ENCODE measurements around the gene FYN. TPM values are rescaled to one million over a fixed set of nuclear protein-coding genes. Genes with fewer than 3 reads are reported as not detected.

The FYN gene
- total RNA-seq, 1 donor from 2014 or later = 124 TPM

- Histone ChIP-seq H3K9me3 (ENCODE audit: control insufficient read depth in 3 of 3, low read length in 3 of 3) (no peaks in the 10 kb centered on the region), H3K4me3 (ENCODE audit: low read length in 3 of 3) (no peak overlapping the region), H3K36me3 (ENCODE audit: control insufficient read depth in 3 of 3, insufficient read depth in 3 of 3, low read length in 3 of 3) (no peaks in the 10 kb centered on the region), H3K9ac (ENCODE audit: low read depth in 1 of 3, low read length in 3 of 3) (no peak overlapping the region), H3K27ac (ENCODE audit: low read depth, low read length) (no peak overlapping the region), H3K27me3 (ENCODE audit: control insufficient read depth in 3 of 3, insufficient read depth in 3 of 3, low read length in 3 of 3) (no peaks in the 10 kb centered on the region), H3K4me1 (ENCODE audit: control insufficient read depth in 3 of 3, insufficient read depth in 3 of 3, low read length in 3 of 3) (peaks cover 5 to 7% (median 5%) of the 10 kb centered on the region in 3 donors)
Observed at GRCh38 chr6:111776236-111777221, 96.7 kb downstream of the FYN start.

GRCh38 chr6:111775145-111775922, 97.9 kb downstream of the FYN start:
- H3K36me3 ChIP-seq (ENCODE audit: control insufficient read depth in 3 of 3, insufficient read depth in 3 of 3, low read length in 3 of 3) = no peaks in the 10 kb centered on the region
- no peaks in the 10 kb centered on the region for H3K27me3 ChIP-seq (ENCODE audit: control insufficient read depth in 3 of 3, insufficient read depth in 3 of 3, low read length in 3 of 3)
- H3K4me3 ChIP-seq (ENCODE audit: low read length in 3 of 3) = no peak overlapping the region
- no peaks in the 10 kb centered on the region for H3K9me3 ChIP-seq (ENCODE audit: control insufficient read depth in 3 of 3, low read length in 3 of 3)
- H3K27ac ChIP-seq (ENCODE audit: low read depth, low read length) = no peak overlapping the region
- H3K9ac ChIP-seq (ENCODE audit: low read depth in 1 of 3, low read length in 3 of 3) = no peak overlapping the region
- H3K4me1 ChIP-seq (ENCODE audit: control insufficient read depth in 3 of 3, insufficient read depth in 3 of 3, low read length in 3 of 3) = no peaks in the 10 kb centered on the region

- no peaks in the 10 kb centered on the region for H3K36me3 ChIP-seq (ENCODE audit: control insufficient read depth in 3 of 3, insufficient read depth in 3 of 3, low read length in 3 of 3)
- no peak overlapping the region for H3K27ac ChIP-seq (ENCODE audit: low read depth, low read length)
- no peaks in the 10 kb centered on the region for H3K9me3 ChIP-seq (ENCODE audit: control insufficient read depth in 3 of 3, low read length in 3 of 3)
- no peaks in the 10 kb centered on the region for H3K4me1 ChIP-seq (ENCODE audit: control insufficient read depth in 3 of 3, insufficient read depth in 3 of 3, low read length in 3 of 3)
- H3K9ac ChIP-seq (ENCODE audit: low read depth in 1 of 3, low read length in 3 of 3) = no peak overlapping the region
- no peak overlapping the region for H3K4me3 ChIP-seq (ENCODE audit: low read length in 3 of 3)
- H3K27me3 ChIP-seq (ENCODE audit: control insufficient read depth in 3 of 3, insufficient read depth in 3 of 3, low read length in 3 of 3) = no peaks in the 10 kb centered on the region
Observed at GRCh38 chr6:111774346-111774703, 98.9 kb downstream of the FYN start.

DNA sequence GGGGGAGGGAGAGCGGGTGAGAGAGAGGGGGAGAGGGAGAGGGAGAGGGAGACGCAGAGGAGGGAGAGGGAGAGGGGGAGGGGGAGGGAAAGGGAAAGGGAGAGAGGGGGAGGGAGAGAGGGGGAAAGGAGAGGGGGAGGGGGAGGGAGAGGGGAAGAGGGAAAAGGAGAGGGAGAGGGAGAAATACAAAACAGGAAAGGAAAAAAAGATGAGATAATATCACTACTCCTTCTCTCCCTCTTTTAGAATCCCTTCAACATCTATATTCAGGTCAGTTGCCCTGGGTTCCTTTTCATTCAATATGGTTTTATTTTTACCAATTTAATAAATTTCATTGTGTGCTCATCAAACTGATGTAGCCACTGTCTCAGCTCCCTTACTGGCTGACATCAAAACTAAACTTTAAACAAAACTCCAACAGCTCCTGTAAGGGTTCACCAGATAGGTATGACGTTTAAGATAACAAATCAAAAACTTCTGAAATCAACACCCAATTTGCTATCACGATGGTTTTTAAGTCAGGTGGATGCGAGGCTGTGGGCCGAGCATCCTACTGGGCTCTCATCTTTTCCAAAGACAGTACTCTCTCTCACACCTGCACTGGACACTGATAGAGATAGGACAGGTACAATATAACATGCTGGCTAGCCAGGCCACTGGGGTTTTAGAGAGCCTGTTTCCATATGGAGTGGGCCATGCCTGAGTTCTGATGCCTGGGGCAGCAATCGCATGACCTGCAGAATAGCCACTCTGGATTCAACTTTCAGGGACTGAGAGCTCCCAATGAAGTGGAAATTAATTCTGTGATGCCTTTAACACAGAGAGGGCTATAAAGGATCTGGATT, 99.5 kb downstream of the FYN start:
- H3K27me3 ChIP-seq (ENCODE audit: control insufficient read depth in 3 of 3, insufficient read depth in 3 of 3, low read length in 3 of 3) = no peaks in the 10 kb centered on the region
- H3K4me3 ChIP-seq (ENCODE audit: low read length in 3 of 3) = no peak overlapping the region
- H3K9ac ChIP-seq (ENCODE audit: low read depth in 1 of 3, low read length in 3 of 3) = no peak overlapping the region
- H3K9me3 ChIP-seq (ENCODE audit: control insufficient read depth in 3 of 3, low read length in 3 of 3) = no peaks in the 10 kb centered on the region
- no peak overlapping the region for H3K27ac ChIP-seq (ENCODE audit: low read depth, low read length)
- H3K36me3 ChIP-seq (ENCODE audit: control insufficient read depth in 3 of 3, insufficient read depth in 3 of 3, low read length in 3 of 3) = no peaks in the 10 kb centered on the region
- H3K4me1 ChIP-seq (ENCODE audit: control insufficient read depth in 3 of 3, insufficient read depth in 3 of 3, low read length in 3 of 3) = no peaks in the 10 kb centered on the region

- Histone ChIP-seq H3K9me3 (ENCODE audit: control insufficient read depth in 3 of 3, low read length in 3 of 3) (no peaks in the 10 kb centered on the region), H3K36me3 (ENCODE audit: control insufficient read depth in 3 of 3, insufficient read depth in 3 of 3, low read length in 3 of 3) (no peaks in the 10 kb centered on the region), H3K4me3 (ENCODE audit: low read length in 3 of 3) (no peak overlapping the region), H3K9ac (ENCODE audit: low read depth in 1 of 3, low read length in 3 of 3) (no peak overlapping the region), H3K27ac (ENCODE audit: low read depth, low read length) (no peak overlapping the region), H3K4me1 (ENCODE audit: control insufficient read depth in 3 of 3, insufficient read depth in 3 of 3, low read length in 3 of 3) (no peaks in the 10 kb centered on the region), H3K27me3 (ENCODE audit: control insufficient read depth in 3 of 3, insufficient read depth in 3 of 3, low read length in 3 of 3) (no peaks in the 10 kb centered on the region)
Observed at GRCh38 chr6:111772381-111772780, 100.9 kb downstream of the FYN start.

DNA sequence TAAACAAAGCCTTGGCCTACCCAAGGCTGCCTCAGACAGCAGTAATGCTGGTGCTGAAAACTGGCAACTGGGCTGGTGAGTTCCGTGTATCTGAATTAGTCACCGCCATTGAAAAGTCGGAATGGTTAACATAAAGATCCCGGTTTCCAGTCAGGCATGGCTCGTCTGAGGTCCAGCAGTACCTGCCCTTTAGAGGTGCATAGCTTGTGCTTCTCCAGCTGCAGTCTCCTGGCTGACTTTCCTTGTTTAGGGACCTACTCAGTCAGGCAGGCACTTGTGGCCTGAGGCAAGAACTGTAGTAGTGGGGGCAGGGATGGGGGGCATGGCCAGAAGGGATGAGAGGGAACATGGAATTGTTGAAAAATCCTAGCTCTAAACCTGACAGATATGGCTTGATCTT, 101.6 kb downstream of the FYN start:
- Histone ChIP-seq H3K4me1 (ENCODE audit: control insufficient read depth in 3 of 3, insufficient read depth in 3 of 3, low read length in 3 of 3) (no peaks in the 10 kb centered on the region), H3K36me3 (ENCODE audit: control insufficient read depth in 3 of 3, insufficient read depth in 3 of 3, low read length in 3 of 3) (no peaks in the 10 kb centered on the region), H3K27ac (ENCODE audit: low read depth, low read length) (no peak overlapping the region), H3K4me3 (ENCODE audit: low read length in 3 of 3) (no peak overlapping the region), H3K9me3 (ENCODE audit: control insufficient read depth in 3 of 3, low read length in 3 of 3) (no peaks in the 10 kb centered on the region), H3K9ac (ENCODE audit: low read depth in 1 of 3, low read length in 3 of 3) (no peak overlapping the region), H3K27me3 (ENCODE audit: control insufficient read depth in 3 of 3, insufficient read depth in 3 of 3, low read length in 3 of 3) (no peaks in the 10 kb centered on the region)

DNA sequence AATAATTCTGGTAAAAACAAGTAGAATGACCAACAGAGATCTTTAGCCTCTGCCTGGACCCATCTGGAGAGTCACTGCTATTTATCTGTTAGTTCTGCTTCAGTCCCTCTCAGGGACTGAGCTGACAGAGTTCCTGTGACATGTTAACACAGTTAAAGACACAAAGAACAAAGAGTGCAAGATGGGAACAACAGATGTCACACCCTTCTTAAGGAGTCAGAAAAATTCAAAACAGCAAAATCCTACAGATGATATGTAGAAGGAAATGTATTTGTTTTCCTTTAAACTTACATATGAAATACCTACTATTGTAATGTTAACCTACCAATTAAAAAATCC, 102.2 kb downstream of the FYN start:
- no peak overlapping the region for H3K27ac ChIP-seq (ENCODE audit: low read depth, low read length)
- no peaks in the 10 kb centered on the region for H3K36me3 ChIP-seq (ENCODE audit: control insufficient read depth in 3 of 3, insufficient read depth in 3 of 3, low read length in 3 of 3)
- H3K9me3 ChIP-seq (ENCODE audit: control insufficient read depth in 3 of 3, low read length in 3 of 3) = no peaks in the 10 kb centered on the region
- H3K27me3 ChIP-seq (ENCODE audit: control insufficient read depth in 3 of 3, insufficient read depth in 3 of 3, low read length in 3 of 3) = no peaks in the 10 kb centered on the region
- H3K4me3 ChIP-seq (ENCODE audit: low read length in 3 of 3) = no peak overlapping the region
- H3K4me1 ChIP-seq (ENCODE audit: control insufficient read depth in 3 of 3, insufficient read depth in 3 of 3, low read length in 3 of 3) = no peaks in the 10 kb centered on the region
- H3K9ac ChIP-seq (ENCODE audit: low read depth in 1 of 3, low read length in 3 of 3) = no peak overlapping the region

GRCh38 chr6:111770263-111771093, 102.8 kb downstream of the FYN start:
- Histone ChIP-seq H3K36me3 (ENCODE audit: control insufficient read depth in 3 of 3, insufficient read depth in 3 of 3, low read length in 3 of 3) (no peaks in the 10 kb centered on the region), H3K4me1 (ENCODE audit: control insufficient read depth in 3 of 3, insufficient read depth in 3 of 3, low read length in 3 of 3) (no peaks in the 10 kb centered on the region), H3K27me3 (ENCODE audit: control insufficient read depth in 3 of 3, insufficient read depth in 3 of 3, low read length in 3 of 3) (no peaks in the 10 kb centered on the region), H3K9me3 (ENCODE audit: control insufficient read depth in 3 of 3, low read length in 3 of 3) (no peaks in the 10 kb centered on the region), H3K9ac (ENCODE audit: low read depth in 1 of 3, low read length in 3 of 3) (no peak overlapping the region), H3K27ac (ENCODE audit: low read depth, low read length) (no peak overlapping the region), H3K4me3 (ENCODE audit: low read length in 3 of 3) (no peak overlapping the region)

DNA sequence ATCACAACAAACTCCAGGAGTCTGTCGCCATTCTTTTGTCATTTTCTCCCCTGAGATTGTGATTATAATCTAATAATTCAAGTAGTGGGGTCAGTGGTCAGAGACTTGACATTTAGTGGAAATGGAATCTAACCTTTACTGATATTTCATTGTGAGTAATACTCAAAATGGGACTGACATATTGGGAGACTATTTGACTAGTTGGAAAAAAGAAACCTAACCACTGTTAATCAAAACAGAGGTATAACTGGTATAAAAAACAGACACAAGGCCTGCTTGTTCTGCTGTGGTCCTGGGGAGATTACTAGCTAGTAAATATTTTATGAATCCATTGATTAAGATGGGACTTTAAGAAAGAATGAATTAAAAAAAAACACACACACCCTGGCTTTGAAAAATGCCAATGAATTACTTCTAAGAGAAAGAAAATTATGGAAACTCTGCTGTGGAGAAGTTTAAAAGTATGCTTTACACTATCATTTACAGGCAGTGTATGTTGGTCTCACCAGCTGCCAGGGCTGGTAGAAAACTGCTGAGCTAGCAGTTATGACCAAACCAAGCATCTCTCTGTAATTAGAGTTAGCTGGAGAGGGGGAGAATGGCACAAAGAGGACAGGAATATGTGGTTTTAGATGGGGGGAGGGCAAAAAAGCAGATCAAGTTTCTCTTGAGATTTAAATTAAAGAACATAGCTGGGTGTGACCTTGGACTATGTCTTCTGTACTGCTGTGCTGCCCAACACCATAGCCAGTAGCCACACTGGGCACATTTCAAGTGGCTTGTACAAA, 103.7 kb downstream of the FYN start:
- no peak overlapping the region for H3K27ac ChIP-seq (ENCODE audit: low read depth, low read length)
- H3K9me3 ChIP-seq (ENCODE audit: control insufficient read depth in 3 of 3, low read length in 3 of 3) = no peaks in the 10 kb centered on the region
- H3K4me1 ChIP-seq (ENCODE audit: control insufficient read depth in 3 of 3, insufficient read depth in 3 of 3, low read length in 3 of 3) = peaks cover 0 to 8% (median 0%) of the 10 kb centered on the region in 3 donors

More for the DNA sequence above, 103.7 kb downstream of the FYN start:
- H3K9ac ChIP-seq (ENCODE audit: low read depth in 1 of 3, low read length in 3 of 3) = no peak overlapping the region
- H3K27me3 ChIP-seq (ENCODE audit: control insufficient read depth in 3 of 3, insufficient read depth in 3 of 3, low read length in 3 of 3) = no peaks in the 10 kb centered on the region
- H3K4me3 ChIP-seq (ENCODE audit: low read length in 3 of 3) = no peak overlapping the region
- H3K36me3 ChIP-seq (ENCODE audit: control insufficient read depth in 3 of 3, insufficient read depth in 3 of 3, low read length in 3 of 3) = no peaks in the 10 kb centered on the region
